ENCODE results near the gene NPTX2. TPM values are rescaled to one million over a fixed set of nuclear protein-coding genes. Genes with fewer than 3 reads are reported as not detected.

NPTX2 gene
- total RNA-seq, 4 donors from 2014 or later: 22.4 to 52.5 (median 30.1) TPM

DNA sequence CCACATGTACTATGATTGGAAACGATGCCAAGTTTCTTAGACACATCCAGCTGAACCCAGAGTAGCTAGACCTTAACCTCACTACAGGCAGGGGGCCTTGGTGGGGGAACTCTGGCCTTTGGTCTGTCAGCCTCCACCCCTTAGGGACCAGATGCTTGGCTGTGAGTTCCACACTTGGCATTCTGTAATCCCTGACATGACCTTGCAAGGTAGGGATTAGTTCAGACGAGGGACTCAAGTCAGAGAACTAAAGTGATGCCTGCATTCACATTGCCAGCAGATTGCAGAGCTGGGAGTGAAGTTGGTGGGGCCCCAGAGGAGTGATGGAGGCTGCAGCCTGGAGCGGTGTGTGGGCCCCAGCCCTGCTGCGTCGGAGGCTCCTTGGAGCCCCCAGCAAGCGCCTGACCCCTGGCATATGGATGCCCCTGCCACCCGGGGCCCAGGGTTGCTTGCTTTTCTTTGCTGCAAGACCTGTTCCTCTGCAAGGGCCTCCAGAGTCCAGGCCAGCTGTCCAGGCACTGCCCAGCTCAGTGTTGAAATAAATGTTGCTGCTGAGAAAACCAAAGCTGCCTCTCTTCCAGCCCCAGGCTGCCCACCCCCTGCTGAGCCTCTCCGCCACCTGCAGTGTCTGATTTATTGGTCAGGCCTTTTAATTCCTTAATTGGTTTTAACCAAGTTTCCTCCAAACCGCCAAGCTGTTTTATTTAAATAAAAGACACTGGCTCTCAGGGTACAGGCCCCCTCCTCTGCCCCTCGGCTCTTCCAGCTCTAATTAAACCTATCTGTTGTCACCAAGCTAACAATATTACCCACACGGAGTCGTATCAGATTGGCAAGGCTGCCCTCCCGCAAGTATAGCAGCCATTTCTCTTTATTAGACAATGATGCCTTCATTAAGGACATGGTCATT, 4.7 kb downstream of the NPTX2 start:
- Histone ChIP-seq H3K9me3 (peaks cover 0 to 8% (median 0%) of the 10 kb centered on the region in 4 donors), H3K27me3 (peaks cover 0 to 84% (median 5%) of the 10 kb centered on the region in 4 donors), H3K4me3 (no peak overlapping the region), H3K4me1 (peaks cover under 1 to 15% (median 11%) of the 10 kb centered on the region in 4 donors), H3K36me3 (no peaks in the 10 kb centered on the region), H3K27ac (replicated peaks in 1 of 4) (no peak overlapping the region)
- no peak for DNase-seq (ENCODE audit: extremely low spot score)
- WGBS: 63% methylated on average over 13 of the region's 13 CpGs
- intact Hi-C loops (cut with DNase I): no loop called here
- TF ChIP-seq CTCF (IDR thresholded peaks at IDR 0.05) (no peak), EP300 (IDR thresholded peaks at IDR 0.05) (no peak), POLR2A (IDR thresholded peaks at IDR 0.05; ENCODE audit: low read depth) (no peak), POLR2AphosphoS5 (IDR thresholded peaks at IDR 0.05) (no peak)

- H3K4me3 ChIP-seq: no peak overlapping the region
- H3K27me3 ChIP-seq: peaks cover 0 to 84% (median 2%) of the 10 kb centered on the region in 4 donors
- H3K9me3 ChIP-seq: peaks cover 0 to 8% (median 0%) of the 10 kb centered on the region in 4 donors
- WGBS: 87% methylated on average over 9 of the region's 9 CpGs
- intact Hi-C loops (cut with DNase I): no loop called here
- H3K4me1 ChIP-seq: peaks cover 0 to 4% (median 2%) of the 10 kb centered on the region in 4 donors
- no peak overlapping the region for H3K27ac ChIP-seq (replicated peaks in 1 of 4)
- DNase-seq (ENCODE audit: extremely low spot score): no peak
- TF ChIP-seq POLR2AphosphoS5 (IDR thresholded peaks at IDR 0.05) (no peak), CTCF (IDR thresholded peaks at IDR 0.05) (no peak), EP300 (IDR thresholded peaks at IDR 0.05) (no peak), POLR2A (IDR thresholded peaks at IDR 0.05; ENCODE audit: low read depth) (no peak)
- no peaks in the 10 kb centered on the region for H3K36me3 ChIP-seq
Observed at GRCh38 chr7:98622926-98623325, 5.8 kb downstream of the NPTX2 start.

GRCh38 chr7:98624846-98625420, 7.8 kb downstream of the NPTX2 start:
- TF ChIP-seq CTCF (IDR thresholded peaks at IDR 0.05) (no peak), POLR2A (IDR thresholded peaks at IDR 0.05; ENCODE audit: low read depth) (no peak), EP300 (IDR thresholded peaks at IDR 0.05) (no peak), POLR2AphosphoS5 (IDR thresholded peaks at IDR 0.05) (no peak)
- no peak for DNase-seq (ENCODE audit: extremely low spot score)
- H3K4me1 ChIP-seq: no peaks in the 10 kb centered on the region
- H3K9me3 ChIP-seq: peaks cover 0 to 8% (median 0%) of the 10 kb centered on the region in 4 donors
- H3K36me3 ChIP-seq: no peaks in the 10 kb centered on the region
- H3K27me3 ChIP-seq: peaks cover 0 to 86% (median 0%) of the 10 kb centered on the region in 4 donors
- intact Hi-C loops (cut with DNase I): no loop called here
- H3K27ac ChIP-seq (replicated peaks in 1 of 4): no peak overlapping the region
- 89% methylated on average over 17 of the region's 28 CpGs for WGBS
- no peak overlapping the region for H3K4me3 ChIP-seq

DNA sequence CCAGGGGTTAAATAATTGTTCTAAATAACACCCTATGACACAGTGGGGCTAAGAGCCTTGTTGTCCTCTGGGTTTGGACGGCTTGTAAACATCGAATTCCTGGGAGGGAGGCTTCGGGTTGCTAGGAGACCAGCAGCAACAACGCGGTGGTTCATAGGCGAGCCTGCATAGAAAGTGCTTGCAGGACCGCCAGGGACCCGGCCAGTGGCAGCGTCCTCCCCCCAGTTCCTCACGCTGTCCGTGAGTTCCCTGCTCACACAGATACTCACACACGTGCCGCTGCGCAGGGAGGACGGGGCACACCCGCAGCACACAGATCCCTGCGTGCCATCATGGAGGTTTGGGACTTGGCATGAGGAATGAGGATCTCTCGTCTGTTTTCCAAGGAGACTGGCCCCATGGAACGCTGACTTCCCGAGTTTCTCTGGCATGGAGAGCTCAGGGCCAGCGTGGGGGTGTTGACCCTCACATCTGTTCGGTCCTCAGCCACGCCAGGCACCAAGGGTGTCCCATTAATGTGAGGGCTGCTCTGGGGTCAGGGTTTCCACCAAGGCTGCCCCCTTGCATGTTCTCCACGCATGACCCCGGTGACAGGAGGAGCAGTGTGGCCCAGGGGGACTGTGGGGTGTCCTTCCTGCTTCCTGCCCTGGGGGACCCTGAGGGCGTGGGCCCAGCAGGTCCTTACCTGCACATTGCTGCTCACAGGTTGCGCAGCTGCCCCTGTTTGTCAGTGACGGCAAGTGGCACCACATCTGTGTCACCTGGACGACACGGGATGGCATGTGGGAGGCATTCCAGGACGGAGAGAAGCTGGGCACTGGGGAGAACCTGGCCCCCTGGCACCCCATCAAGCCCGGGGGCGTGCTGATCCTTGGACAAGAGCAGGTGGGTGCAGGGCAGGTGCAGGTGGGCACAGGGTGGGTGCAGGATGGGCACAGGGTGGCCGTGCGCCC, 9.7 kb downstream of the NPTX2 start:
- intact Hi-C loops (cut with DNase I): no loop called here
- H3K27me3 ChIP-seq: peaks cover 0 to 78% (median 0%) of the 10 kb centered on the region in 4 donors
- DNase-seq (ENCODE audit: extremely low spot score): no peak
- no peak for TF ChIP-seq POLR2AphosphoS5 (IDR thresholded peaks at IDR 0.05)
- TF ChIP-seq POLR2A (IDR thresholded peaks at IDR 0.05; ENCODE audit: low read depth): no peak
- TF ChIP-seq EP300 (IDR thresholded peaks at IDR 0.05): no peak
- no peak for TF ChIP-seq CTCF (IDR thresholded peaks at IDR 0.05)
- H3K27ac ChIP-seq (replicated peaks in 1 of 4): no peak overlapping the region
- H3K36me3 ChIP-seq: no peaks in the 10 kb centered on the region
- H3K9me3 ChIP-seq: peaks cover 0 to 14% (median 0%) of the 10 kb centered on the region in 4 donors
- 68% methylated on average over 6 of the region's 35 CpGs for WGBS
- no peak overlapping the region for H3K4me3 ChIP-seq
- no peaks in the 10 kb centered on the region for H3K4me1 ChIP-seq
